GM12891 (cell line): ENCODE data around the gene SRCAP.

Source experiments
- PAX5 ChIP-seq: IDR thresholded peaks from 2 replicates; pipeline ENCODE4 v1.6.1; 2011; ENCODE audit warnings: low read length, moderate library complexity, mild to moderate bottlenecking; ENCODE audit not compliant: insufficient read depth, severe bottlenecking
- POLR2A ChIP-seq: IDR thresholded peaks from 2 replicates; pipeline ENCODE4 v1.6.1; 2011; ENCODE audit warnings: low read depth, low read length, control low read depth
- POLR2AphosphoS5 ChIP-seq: IDR thresholded peaks from 2 replicates; pipeline ENCODE4 v1.6.1; 2011; ENCODE audit warnings: low read depth, low read length, control low read depth
- SPI1 ChIP-seq: IDR thresholded peaks from 2 replicates; pipeline ENCODE4 v1.6.1; 2011; ENCODE audit warnings: low read depth, low read length, control low read depth
- TAF1 ChIP-seq: IDR thresholded peaks from 2 replicates; pipeline ENCODE4 v1.6.1; 2011; ENCODE audit warnings: low read depth, low read length, control low read depth

GRCh38 chr16:30780021-30780420 lies 81.0 kb downstream of the SRCAP start:
- TF ChIP-seq SPI1 (no peak), POLR2AphosphoS5 (no peak), POLR2A (no peak), TAF1 (no peak), PAX5 (no peak)
